Stimulated activated CD8-positive, alpha-beta memory T cell treated with anti-CD3 and anti-CD28 coated beads, Interleukin-4, amount 100 ng/mL, for 4 hours (primary cell): Measurements from ENCODE around the gene LRRC8E.
"Not testable (repeated sequence)": the region's sequence is repeated elsewhere in the genome, so short reads cannot be mapped to it uniquely, and the experiment has no call there.

Source experiments
- DNase-seq, 2 donors: peaks; one replicate each; pipeline ENCODE4 v3.0.0-alpha.2; 2020; ENCODE audit warnings: low read depth in 2 of 2, low spot score in 1 of 2

LRRC8E gene

DNA sequence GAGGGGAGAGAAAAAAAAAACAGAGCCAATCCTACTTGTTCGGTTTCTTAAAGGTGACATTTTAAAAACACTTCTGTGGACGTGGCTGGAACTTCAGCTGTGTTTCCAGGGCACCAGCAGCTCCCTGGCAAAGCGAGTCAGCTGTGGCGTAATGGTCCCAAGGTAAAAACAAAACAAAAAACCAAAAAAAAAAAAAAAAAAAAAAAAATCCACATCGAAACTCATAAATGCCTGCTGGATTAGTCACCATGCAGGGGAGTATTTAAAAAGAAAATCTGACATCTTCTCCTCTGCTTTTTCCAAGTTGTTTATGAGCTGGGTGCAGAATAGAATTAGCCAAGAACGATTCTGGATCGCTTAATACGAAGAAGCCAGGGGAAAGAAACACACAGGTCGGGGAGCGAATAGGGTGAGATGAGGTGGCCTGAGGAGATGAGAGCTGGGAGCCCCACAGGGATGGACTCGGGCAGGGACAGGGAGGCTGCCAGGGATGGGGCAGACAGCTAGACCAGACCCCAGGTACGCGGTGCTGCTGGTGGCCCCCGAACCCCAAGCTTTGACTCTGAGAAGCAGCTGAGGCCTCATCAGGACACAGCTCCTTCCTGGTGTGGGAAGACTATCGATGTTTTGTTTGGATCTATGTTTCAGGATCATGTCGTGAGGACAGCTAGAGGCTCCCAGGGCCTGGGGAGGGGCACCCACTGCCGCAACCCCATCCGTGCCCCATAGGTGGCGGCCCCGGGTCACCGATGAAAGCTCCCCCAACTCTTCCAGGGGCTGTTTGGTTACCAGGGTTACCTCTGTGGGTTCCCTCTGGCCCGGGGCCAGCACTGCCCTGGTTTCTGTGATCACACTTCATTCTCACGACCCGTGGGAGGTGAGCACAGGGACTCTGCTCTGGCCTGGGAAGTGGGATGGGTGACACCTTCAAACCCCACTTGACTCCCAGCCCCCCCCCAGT lies 40.7 kb downstream of the LRRC8E start:
- DNase-seq = peak in 1 of 2 donors; percentile 29

DNA sequence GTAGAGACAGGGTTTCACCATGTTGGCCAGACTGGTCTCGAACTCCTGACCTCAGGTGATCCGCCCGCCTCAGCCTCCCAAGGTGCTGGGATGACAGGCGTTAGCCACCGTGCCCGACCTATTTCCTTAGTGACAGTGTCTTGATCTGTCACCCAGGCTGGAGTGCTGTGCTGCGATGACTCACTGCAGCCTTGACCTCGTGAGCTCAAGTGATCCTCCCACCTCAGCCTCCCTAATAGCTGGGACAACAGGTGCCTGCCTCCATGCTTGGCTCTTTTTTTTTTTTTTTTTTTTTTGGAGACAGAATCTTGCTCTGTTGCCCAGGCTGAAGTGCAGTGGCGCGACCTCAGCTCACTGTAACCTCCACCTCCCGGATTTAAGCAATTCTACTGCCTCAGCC lies 41.7 kb downstream of the LRRC8E start:
- not testable (repeated sequence) for DNase-seq

DNA sequence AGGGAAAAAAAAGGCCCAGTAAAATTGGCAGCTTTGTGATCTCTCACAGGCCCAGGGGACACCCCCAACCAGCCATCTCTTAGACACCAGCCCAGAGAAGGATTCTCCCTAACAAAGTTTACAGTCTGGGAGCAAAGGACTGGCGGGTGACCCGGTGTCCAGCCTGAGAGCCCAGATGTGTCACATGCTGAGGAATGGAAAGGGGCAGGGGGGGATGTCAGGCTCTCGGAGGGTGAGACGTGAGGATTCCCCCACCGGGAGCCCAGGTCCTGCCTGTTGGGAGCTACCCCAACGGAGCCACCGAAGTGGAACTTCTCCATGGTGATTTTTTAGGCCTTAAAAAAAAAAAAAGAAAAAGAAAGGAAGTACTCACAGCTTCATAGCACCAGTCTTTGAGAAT lies 42.5 kb downstream of the LRRC8E start:
- DNase-seq = no peak

DNA sequence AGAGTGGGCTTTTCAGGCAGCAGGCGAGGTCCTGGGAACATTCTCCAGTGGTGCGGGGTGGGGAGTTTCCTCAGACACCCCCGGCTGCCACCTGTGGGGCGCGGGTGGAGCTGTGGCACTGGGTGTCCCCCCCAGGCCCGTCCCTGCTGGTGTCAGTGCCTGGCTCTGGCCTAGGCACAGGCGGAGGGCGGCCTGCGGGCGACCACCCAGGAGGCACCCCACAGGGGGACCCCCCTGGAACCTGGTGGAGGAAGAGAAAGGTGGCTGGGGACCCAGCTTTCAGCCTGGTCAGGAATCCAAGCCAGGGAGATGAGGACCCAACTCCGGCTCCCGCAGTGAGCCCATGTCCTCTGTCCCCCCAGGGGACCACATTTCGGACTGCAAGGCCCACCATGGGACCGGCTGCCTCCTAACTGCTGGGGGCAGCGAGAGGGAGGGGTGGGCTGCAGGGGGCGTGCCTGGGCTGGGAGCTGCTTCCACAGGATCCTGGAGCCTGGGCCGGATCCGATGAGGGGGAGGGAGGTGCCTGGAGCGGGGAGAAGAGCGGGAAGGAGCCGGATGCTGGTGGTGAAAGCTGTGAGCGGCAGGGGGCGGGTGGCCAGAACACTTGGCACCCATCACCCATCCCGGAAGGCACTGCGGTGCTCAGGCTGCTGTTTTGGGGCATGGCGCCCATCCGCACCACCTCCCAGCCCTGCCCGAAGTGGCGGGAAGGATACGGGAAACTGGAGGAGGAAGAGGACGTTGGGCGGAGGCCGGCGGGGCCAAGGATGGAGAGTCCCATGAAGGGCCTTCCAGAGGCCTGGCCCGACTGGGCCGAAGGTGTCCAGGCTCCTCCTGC lies 43.1 kb downstream of the LRRC8E start:
- no peak for DNase-seq

DNA sequence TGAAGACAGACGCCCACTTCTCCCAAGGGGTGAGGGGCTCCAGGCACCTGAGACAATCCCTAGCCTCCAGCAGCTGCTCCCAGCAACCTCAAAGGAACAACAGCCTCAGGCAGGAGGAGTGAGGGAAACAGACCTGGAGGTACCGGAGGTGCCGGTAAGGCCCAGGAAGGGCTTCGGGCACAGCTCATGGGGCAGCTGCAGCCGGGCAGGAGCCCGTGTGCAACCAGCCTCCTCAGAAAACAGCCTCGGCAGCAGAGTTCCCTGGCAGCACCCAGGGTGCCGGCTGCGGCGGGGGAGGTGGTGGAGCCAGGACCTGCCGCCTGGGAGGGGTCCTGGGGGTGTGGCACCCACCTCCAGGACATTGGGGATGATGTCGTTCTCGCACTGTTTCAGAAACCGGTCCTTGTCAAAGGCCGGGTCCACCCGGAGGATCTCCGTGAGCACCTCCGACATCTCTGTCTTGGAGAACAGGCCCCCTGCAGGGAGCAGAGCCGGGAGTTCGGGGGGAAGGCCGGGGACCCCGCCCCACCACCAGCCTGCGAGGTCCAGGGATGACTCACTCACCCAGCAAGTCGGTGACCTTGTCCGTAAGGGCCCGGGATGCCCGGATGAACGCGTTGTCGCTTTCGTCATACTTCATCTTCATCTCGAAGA lies 44.1 kb downstream of the LRRC8E start:
- no peak for DNase-seq

DNA sequence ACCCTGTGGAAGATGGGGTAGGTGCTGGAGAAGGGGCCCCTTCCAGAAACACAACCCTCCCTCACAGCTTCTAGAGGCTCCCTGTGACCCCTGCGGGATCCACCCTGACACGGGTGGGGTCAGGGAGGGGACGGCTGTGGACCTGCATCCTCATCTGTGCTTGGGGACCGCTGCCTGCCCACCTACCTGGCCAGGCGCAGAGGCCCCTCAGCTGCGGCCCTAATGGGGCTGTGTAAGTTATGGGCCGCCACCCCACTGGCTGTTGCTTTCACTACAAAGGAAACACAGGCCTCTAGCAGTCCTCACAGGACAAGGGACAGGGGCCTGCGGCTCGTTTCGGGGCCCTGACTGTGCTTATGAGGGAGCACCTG lies 44.6 kb downstream of the LRRC8E start:
- DNase-seq = no peak

DNA sequence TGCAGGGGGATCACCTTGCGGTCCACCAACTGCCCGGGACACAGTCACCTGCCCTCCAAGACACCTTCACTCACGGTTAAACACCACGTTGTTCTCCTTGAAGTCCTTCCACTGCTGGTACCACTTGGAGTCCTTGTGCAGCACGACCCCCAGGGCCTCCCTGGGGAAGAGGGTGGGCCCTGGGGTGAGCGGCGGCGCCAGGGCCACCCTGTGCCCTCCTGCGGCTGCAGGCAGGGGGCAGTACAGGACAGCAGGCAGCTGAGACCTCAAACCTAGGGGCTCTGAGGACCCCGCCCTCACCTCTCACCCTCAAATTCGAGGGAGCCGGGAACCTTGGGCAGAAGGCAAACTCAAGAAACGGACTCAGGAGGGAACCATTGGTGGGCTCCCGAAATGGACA lies 45.1 kb downstream of the LRRC8E start:
- DNase-seq = no peak

DNA sequence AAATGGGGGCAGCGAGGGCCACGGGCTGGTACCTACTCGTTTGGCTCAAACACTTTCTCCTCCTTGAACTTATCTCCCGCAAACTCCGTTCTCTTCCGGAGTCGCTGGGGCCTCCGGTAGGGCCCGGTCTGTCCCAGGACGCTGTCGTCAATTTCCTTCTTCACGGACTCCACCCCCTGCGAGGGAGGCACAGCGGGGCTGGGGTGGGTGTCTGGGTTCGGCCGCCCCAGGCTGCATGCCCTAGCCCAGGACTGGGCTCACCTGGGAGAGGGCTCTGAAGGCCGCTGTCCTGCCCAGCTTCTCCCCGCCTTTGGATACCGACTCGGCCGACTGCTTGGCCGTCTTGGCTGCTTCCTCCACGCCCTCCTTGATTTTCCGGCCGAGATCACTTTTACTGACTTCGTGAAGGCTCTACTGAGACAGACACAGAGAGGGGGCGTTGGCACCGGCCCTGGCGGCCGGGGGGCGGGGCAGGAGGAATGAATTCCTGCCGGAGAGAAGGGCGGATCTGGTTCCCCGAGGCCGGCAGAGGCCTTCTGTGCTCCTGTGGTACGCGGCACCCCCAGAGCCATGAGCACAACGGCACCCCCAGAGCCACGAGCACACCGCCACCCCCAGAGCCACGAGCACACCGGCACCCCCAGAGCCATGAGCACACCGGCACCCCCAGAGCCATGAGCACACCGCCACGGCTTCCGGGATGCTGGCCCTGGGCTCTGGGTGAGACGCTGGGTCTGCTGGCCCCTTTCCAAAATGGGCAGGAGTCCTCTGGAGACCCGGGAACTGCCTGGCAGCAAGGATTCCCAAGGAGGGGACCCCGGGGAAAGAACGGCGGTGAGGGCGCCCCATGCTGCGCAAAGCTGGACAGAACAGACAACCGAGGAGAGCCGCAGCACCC lies 45.8 kb downstream of the LRRC8E start:
- no peak for DNase-seq

DNA sequence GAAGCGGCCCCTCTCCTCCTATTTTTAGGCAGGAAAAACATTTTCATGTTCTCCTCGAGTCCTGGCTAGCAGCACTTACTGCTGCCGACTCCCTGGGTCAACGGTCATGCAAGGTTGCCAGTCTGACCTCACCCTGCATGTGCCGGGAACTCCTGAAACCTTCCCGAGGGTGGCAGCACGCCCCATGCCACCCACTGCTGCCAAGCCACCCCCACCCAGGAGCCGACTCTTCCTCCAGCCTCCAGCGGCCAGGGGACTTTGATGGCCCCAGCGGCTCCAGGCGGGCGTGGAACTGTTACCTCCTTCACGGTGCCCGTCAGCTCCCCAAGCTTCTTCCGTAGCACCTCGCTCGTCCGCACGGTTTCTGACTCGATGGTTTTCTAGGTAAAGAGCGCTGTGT lies 46.5 kb downstream of the LRRC8E start:
- no peak for DNase-seq

DNA sequence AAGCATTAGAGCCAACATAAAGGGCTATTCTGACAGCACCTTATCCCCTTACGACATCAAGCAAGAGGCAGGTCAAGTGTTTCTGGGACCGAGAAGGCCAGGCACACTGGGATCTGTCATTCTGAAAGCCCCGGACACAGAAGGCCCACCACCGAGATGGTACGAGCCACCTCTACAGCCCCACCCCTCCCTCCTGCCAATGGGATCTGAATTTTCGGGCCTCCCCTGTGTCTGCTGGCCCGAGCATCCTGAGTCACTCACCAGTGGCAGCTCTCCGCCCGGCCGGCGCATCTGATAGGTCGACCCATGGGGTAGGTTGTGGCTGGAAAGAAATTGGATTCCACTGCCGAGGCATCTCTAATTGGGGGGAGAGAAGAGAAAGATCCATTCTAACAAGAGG lies 52.5 kb downstream of the LRRC8E start:
- no peak for DNase-seq

DNA sequence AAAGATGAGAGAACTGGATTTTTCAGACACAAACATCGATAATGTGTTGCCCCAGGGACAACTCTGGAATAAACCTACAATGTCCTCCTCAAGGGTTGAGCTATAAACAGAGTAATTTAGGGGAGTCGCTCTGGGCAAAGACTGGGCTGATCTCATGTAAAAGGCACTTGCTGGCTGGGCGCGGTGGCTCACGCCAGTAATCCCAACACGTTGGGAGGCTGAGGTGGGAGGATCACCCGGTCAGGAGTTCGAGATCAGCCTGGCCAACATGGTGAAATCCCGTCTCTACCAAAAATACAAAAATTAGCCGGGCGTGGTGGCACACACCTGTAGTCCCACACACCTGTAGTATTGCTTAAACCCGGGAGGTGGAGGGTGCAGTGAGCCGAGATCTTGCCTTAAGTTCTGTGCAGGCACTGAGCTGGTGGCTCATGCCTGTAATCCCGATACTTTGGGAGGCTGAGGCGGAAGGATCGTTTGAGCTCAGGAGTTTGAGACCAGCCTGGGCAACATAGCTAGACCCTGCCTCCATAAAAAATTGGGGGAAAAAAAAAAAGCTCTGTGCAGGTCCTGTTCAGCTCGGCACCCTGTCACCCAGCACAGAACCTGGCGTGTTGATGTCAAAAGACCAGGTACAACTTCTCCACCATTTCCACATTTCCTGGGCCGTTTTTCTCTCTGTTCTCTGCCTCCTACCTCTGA lies 53.7 kb downstream of the LRRC8E start:
- no peak for DNase-seq

DNA sequence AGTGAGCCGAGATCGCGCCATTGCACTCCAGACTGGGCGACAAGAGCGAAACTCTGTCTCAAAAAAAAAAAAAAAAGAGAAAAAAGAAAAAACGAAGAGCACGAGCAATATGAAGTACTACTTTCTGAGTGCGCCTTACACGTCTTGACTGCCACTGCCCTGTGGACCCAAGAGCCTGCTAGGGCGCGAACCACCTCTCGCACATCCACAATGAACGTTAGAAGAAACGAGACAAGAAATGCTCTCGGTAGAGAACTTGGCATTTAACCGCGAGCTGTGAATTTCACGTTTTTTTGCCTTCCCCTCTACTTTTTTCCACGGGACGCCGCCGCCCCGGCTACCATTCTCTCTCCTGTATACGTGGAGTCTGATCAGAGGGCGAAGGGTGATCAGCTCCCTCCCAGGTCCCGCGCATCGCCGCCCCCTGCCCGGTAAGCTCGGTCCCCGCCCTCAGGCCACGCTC lies 54.7 kb downstream of the LRRC8E start:
- no peak for DNase-seq

DNA sequence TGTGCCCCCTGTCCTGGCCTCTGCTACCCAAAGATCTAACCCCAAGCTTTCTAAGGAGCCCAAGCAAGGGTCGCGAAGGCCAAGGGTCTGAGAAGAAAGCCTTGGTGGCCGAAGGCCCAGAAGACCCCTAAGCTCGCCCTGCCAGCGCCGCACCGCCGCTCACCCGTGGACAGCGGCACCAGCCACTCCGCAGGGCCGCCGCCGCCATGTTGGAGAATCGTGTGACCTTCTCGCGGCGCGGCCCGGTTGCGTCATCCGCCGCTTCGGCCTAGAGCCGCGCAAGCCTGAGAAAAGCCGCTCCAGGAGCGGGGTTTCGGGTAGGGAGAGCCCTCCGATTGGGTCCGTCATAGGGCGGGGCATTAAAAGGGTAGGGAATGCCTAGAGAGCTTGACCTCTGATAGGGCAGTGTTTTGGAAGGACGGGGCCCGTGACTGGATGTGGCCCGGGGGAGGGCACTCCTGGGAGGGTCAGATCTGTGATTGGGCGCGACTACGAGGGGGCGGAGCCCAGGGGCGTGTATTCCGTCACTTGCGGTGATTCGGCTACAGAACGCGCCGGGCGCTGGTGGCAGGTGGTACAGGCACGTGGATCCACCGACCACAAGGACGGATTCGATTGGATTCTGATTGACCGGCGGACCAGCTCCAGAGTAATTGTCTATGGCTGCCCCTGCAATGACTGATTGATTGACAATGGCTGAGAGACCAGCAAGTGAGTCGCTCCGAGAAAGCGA lies 55.3 kb downstream of the LRRC8E start, which contains the start of gene TIMM44:
TIMM44 (minus strand) TSS at position 223 of the 733 bp plus-strand sequence; CDS start at position 208, 15 bp downstream.
- DNase-seq = peak; percentile 96 to 98

DNA sequence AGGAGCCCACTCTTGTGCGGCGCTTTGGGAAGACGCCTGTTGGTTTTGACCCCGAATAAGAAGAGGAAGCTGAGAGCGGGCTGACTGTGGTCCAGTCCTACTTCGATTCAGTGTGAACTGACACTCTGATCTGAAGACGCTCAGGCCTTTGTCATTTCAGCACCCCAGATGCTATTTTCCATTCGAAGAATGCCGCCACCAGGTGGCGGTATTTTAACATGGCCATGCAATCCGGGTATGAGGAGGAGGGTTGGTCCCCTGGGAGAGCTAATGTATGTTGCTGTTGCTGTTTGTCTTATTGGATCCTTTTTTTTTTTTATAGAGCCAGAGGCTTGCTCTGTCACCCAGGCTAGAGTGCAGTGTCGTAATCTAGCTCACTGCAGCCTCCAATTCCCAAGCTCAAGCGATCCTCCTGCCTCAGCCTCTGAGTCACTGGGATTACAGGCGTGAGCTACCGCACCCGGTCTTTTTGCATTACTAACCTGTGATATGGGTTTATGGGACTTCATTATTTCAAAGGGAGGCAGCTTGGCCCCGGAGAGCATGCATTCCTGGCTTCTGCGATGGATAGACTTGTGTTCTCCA lies 56.0 kb downstream of the LRRC8E start:
- DNase-seq = peak; percentile 73 to 76

DNA sequence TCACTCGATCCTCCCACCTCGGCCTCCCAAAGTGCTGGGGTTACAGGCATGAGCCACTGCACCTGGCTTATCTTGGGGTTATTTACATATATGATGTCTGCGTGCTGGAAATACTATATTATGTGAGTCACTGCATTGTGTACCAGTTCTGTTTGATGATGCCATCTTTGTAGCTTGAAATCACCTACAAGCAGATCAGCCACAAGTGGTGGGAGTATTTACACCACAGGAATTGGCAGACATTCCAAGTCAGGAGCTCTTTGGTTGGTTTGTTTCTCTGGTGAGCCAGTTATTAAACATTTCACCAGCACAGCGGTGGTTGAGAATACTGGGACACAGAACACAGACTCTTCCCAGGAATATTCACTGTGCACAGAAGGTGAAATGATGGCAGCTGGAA lies 59.6 kb downstream of the LRRC8E start:
- no peak for DNase-seq
